Right ventricle myocardium superior (tissue), 1 donor: ENCODE results near the gene ZMIZ1. TPM values are rescaled to one million over a fixed set of nuclear protein-coding genes. Genes with fewer than 3 reads are reported as not detected.

Experiments used
- ATAC-seq: fragments of 200-7000 bp; cut with Tn5 transposase; one replicate; pipeline ENCODE4 v1.9.1; 2020; ENCODE audit warnings: mild to moderate bottlenecking; ENCODE audit not compliant: poor library complexity
- DNase-seq: peaks from one replicate; pipeline ENCODE4 v3.0.0-alpha.2; 2020
- intact Hi-C: fragments of 100-400 bp; cut with DNase I; formaldehyde crosslinking; loops from one replicate; pipeline ENCODE4 v1.11.2; 2022
- total RNA-seq: library from RNA; stranded (reverse); fragmentation: NEBNext Ultra II Directional; extraction: Animal tissue kit (Norgen Biotek cat#: 25700); gene quantifications from one replicate; pipeline ENCODE4 v1.2.1, GENCODE V29; 2021
- donor health status: DM: no; HTN: yes; CAD: no; lungs with severe emphysema.

Gene ZMIZ1
- total RNA-seq, 1 donor from 2014 or later, result 44.8 TPM

- DNase-seq, result no peak
- intact Hi-C loops, result no loop called here
- ATAC-seq, result no peak
Measured at GRCh38 chr10:79360499-79361342, 292.0 kb downstream of the ZMIZ1 start.

- intact Hi-C loops, result no loop called here
- no peak for ATAC-seq
- no peak for DNase-seq
Measured at GRCh38 chr10:79361726-79362397, 293.1 kb downstream of the ZMIZ1 start.
